ENCODE data around the gene RGL3. TPM values are rescaled to one million over a fixed set of nuclear protein-coding genes. Genes with fewer than 3 reads are reported as not detected.
"Not testable (repeated sequence)": the region's sequence is repeated elsewhere in the genome, so short reads cannot be mapped to it uniquely, and the experiment has no call there.

Gene RGL3, protein sequence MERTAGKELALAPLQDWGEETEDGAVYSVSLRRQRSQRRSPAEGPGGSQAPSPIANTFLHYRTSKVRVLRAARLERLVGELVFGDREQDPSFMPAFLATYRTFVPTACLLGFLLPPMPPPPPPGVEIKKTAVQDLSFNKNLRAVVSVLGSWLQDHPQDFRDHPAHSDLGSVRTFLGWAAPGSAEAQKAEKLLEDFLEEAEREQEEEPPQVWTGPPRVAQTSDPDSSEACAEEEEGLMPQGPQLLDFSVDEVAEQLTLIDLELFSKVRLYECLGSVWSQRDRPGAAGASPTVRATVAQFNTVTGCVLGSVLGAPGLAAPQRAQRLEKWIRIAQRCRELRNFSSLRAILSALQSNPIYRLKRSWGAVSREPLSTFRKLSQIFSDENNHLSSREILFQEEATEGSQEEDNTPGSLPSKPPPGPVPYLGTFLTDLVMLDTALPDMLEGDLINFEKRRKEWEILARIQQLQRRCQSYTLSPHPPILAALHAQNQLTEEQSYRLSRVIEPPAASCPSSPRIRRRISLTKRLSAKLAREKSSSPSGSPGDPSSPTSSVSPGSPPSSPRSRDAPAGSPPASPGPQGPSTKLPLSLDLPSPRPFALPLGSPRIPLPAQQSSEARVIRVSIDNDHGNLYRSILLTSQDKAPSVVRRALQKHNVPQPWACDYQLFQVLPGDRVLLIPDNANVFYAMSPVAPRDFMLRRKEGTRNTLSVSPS
- 1 to 10 TPM in 2 of 4 donors, under 1 TPM in 2; 0.25 to 3.7 (median 1.3) TPM for total RNA-seq

DNA sequence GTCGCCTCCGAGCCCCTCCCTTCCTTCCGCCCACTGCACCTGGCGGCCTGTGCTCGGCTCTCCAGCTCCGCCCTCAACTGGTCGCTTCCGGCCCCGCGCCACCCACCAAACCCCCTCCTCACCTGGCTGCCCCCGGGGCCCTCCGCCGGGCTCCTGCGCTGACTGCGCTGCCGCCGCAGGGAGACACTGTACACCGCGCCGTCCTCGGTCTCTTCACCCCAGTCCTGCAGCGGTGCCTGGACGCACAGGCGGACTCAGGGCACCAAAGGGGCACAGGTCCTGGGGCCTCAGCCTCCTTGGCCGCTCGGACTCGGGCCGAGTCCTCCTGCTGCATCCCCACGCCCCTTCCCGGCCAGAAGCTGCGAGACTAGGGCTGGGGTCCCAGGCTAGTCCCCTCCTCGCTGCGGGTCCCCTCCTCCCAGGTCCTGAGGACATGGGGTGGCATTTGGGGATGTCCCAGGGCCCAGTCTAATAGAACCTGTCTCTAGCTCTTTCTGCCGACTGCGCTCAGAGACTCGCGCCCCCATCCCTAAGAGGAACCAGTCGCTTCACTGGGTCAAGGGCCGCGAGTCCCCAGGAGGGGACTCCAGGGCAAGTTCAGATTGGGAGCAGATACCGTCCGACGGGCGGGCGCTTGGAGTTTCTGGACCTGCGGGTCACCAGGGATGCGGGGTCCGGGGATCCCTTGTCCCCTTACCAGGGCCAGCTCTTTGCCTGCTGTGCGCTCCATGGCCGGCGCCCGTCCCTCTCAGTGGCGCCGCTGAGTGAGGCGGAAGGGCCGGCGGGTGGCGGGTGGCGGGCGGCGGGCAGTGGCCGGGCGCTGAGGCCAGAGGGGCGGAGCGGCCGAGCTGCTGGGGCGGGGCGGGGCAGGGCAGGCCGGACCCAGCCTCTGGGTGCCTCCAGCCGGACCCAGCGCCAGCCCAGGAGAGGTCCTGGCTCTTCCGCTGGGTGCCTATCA, at the start of gene RGL3:
RGL3 (minus strand) TSS at position 766 of the 958 bp plus-strand sequence; CDS start at position 730, 36 bp downstream.
- WGBS, 2 donors (ENCODE audit: low coverage in 1 of 2), result 1 to 50% methylated on average over 1 to 11 of the region's 72 CpGs
- H3K4me1 ChIP-seq, result peaks cover 0 to 53% (median 31%) of the 10 kb centered on the region in 3 donors
- H3K4me3 ChIP-seq, result peak within 1 kb of the TSS; percentile 5 to 49
- peak; percentile 37 for ATAC-seq
- H3K9me3 ChIP-seq, result no peaks in the 10 kb centered on the region
- TF ChIP-seq POLR2A (IDR thresholded peaks at IDR 0.05), result no peak
- H3K27ac ChIP-seq, result peak within 1 kb of the TSS in 2 of 4 donors; percentile 13 to 51
- H3K36me3 ChIP-seq, result no peaks in the 10 kb centered on the region
- H3K27me3 ChIP-seq, result peaks cover 87% of the 10 kb centered on the region

DNA sequence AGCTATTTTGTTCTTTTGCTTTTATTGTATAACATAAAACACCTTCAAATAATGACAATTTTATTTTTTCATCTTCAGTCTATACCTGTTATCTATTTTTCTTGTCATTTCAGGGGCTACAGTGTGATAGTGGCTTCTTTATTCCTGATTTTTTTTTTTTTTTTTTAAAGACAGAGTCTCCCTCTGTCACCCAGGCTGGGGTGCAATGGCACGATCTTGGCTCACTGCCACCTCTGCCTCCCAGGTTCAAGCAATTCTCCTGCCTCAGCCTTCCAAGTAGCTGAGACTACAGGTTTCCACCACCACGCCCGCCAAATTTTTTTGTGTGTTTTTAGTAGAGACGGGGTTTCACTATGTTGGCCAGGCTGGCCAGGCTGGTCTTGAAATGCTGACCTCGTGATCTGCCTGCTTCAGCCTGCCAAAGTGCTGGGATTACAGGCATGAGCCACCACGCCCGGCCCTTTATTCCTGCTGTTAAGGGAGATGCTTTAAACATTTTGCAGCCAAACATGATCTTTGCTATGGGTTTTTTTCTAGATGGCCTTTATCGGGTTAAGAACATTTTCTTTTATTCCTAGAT, 49.2 kb upstream of the RGL3 start:
- H3K4me3 ChIP-seq, H3K9me3 ChIP-seq, H3K36me3 ChIP-seq, H3K4me1 ChIP-seq, H3K27ac ChIP-seq, ATAC-seq: not testable (repeated sequence)
- peaks cover 36% of the 10 kb centered on the region for H3K27me3 ChIP-seq
- WGBS, 2 donors (ENCODE audit: low coverage in 1 of 2), result 50% methylated on average over 1 to 8 of the region's 8 CpGs

DNA sequence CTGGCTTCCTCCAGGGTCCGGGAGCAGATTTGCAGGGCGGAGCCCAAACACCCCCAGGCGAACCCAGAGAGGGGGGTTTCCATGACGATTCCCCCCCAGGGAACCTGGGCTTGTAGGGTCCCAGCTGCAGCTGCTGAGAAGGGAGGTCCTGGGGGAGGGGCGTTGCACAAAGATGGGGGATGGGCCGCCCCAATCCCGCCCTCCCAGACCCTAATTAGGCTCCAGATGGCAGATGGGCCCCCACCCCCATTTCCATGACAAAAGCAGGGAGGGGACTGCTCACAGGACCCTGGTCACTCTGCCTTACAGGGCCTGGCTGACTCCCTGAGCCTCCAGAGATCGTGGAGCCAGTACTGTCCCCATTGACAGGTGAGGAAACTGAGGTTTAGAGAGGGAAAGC, 46.5 kb upstream of the RGL3 start:
- ATAC-seq, result no peak
- no peaks in the 10 kb centered on the region for H3K9me3 ChIP-seq
- TF ChIP-seq CTCF (IDR thresholded peaks at IDR 0.05) (no peak), POLR2AphosphoS5 (IDR thresholded peaks at IDR 0.05) (no peak), EP300 (IDR thresholded peaks at IDR 0.05) (no peak), POLR2A (IDR thresholded peaks at IDR 0.05) (no peak)
- H3K36me3 ChIP-seq, result no peaks in the 10 kb centered on the region
- no CpG with 5 or more reads among the region's 8 CpGs for WGBS, 2 donors (ENCODE audit: low coverage in 1 of 2)
- H3K27me3 ChIP-seq, result peaks cover 21% of the 10 kb centered on the region
- no peaks in the 10 kb centered on the region for H3K4me1 ChIP-seq
- no peak overlapping the region for H3K27ac ChIP-seq
- no peak overlapping the region for H3K4me3 ChIP-seq

GRCh38 chr19:11464333-11465265, 45.5 kb upstream of the RGL3 start:
- 54 to 71% methylated on average over 2 to 6 of the region's 11 CpGs for WGBS, 2 donors (ENCODE audit: low coverage in 1 of 2)
- Histone ChIP-seq H3K36me3 (no peaks in the 10 kb centered on the region), H3K27me3 (peaks cover 24% of the 10 kb centered on the region), H3K4me1 (no peaks in the 10 kb centered on the region), H3K27ac (no peak overlapping the region), H3K9me3 (no peaks in the 10 kb centered on the region), H3K4me3 (no peak overlapping the region)
- TF ChIP-seq EP300 (IDR thresholded peaks at IDR 0.05) (no peak), CTCF (IDR thresholded peaks at IDR 0.05) (no peak), POLR2AphosphoS5 (IDR thresholded peaks at IDR 0.05) (no peak), POLR2A (IDR thresholded peaks at IDR 0.05) (no peak)
- no peak for ATAC-seq

GRCh38 chr19:11463391-11463790, 44.3 kb upstream of the RGL3 start:
- Histone ChIP-seq H3K9me3 (no peaks in the 10 kb centered on the region), H3K4me3 (no peak overlapping the region), H3K36me3 (no peaks in the 10 kb centered on the region), H3K27me3 (peaks cover 35% of the 10 kb centered on the region), H3K4me1 (no peaks in the 10 kb centered on the region), H3K27ac (no peak overlapping the region)
- 76% methylated on average over 4 of the region's 12 CpGs; no CpG with 5 or more reads in 1 of the 2 donors for WGBS, 2 donors (ENCODE audit: low coverage in 1 of 2)
- no peak for TF ChIP-seq POLR2AphosphoS5 (IDR thresholded peaks at IDR 0.05)
- TF ChIP-seq EP300 (IDR thresholded peaks at IDR 0.05), result no peak
- TF ChIP-seq CTCF (IDR thresholded peaks at IDR 0.05), result no peak
- TF ChIP-seq POLR2A (IDR thresholded peaks at IDR 0.05), result no peak
- no peak for ATAC-seq

Measured in gastroesophageal sphincter (tissue), 4 donors.